ENCODE data around the gene ABO.
"Not testable (repeated sequence)": the region's sequence is repeated elsewhere in the genome, so short reads cannot be mapped to it uniquely, and the experiment has no call there.

ABO gene

GRCh38 chr9:133275105-133276000, at the start of gene ABO:
TSS of gene ABO (minus strand) at chr9:133275201.
- no peak for DNase-seq (ENCODE audit: low spot score)

DNA sequence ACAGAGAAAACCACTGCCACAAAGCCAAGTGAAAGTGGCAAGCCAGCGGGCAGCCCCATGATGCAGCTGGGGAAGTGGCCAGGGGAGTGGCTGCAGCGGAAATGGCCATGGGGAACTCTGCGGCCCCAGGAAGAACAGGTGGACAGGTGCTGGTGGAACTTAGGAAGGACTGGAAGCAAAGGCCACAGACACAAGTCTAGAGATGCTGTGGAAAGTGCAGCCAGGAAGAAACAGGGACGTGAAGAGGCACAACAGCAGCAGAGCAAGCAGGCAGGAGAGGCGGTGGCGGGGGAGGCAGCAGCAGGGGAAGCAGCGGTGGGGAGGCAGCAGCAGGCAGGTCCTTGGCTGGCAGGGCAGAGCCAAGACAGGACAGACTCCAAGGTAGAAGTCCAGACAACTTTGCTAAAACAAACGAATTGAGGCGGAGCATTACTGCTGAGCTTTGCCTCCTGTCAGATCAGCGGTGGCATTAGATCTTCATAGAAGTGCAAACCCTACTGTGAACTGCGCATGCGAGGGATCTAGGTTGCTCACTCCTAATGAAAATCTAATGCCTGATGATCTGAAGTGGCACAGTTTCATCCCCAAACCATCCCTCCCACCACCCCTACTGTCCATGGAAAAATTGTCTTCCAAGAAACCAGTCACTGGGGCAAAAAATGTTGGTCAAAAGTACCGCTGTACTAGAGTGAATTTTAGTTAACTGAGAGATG, 49.1 kb upstream of the ABO start:
- no peak for DNase-seq (ENCODE audit: low spot score)

- no peak for DNase-seq (ENCODE audit: low spot score)
Observed at GRCh38 chr9:133323211-133323610, 48.2 kb upstream of the ABO start.

GRCh38 chr9:133322701-133323100, 47.7 kb upstream of the ABO start:
- DNase-seq (ENCODE audit: low spot score): no peak

DNA sequence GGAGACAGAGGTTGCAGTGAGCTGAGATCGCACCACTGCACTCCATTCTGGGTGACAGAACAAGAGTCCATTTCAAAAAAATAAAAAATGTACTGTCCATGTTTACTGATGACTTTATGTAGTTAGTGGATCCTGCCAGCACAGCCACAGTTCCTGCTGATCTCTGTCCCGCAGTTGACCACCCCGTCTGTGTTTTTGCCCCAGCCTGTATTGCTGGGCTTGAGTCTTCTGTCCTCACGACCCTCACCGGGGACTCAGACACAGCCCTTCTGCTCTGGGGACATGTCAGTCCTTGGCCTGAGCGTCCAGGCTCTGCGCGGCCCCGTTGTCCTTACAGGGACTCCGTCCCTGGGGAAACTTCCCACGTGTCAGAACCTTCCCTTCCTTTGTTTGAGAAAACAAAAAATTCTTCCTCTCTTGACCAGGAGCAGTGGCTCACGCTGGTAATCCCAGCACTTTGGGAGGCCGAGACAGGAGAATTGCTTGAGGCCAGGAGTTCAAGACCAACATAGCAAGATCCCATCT, 46.5 kb upstream of the ABO start:
- no peak for DNase-seq (ENCODE audit: low spot score)

DNA sequence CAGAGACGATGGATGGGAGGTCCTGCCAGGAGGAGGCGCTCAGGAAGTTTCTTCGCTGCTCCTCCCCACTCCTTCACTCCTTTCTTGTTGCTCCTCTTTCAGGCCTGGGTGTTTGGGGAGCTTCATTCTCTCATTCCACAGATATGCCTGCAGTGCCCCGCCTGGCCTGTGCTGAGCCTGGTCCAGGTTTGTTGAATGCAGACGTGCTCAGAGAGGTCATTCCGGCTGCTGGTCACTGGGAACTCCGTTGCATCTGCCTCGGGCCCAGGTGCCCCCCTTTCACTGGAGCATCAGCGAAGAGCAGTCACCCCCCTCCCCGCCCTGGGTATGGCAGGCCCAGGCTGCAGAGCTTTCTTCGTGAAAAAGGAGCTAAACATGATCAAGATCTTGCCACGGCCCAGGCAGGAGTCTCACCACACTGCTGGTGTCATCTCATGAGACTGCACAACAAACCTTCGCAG, 45.5 kb upstream of the ABO start:
- DNase-seq (ENCODE audit: low spot score): no peak

DNA sequence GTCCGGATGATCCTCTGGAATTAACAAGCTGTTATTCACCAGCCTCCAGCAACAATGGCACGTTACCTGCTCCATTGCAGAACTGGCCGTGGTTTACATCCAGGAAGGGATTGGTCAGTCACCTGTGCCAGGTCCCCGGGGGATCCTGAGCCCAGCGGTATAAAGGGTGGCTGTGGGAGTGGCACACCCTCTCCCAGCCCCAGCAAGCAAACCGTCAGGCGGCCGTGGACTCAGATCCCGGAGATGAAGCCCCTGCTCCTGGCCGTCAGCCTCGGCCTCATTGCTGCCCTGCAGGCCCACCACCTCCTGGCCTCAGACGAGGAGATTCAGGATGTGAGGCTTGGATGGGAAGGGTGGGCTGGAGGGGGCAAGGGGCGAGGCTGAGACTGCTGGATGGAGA, 42.5 kb upstream of the ABO start:
- not testable (repeated sequence) for DNase-seq (ENCODE audit: low spot score)

- no peak for DNase-seq (ENCODE audit: low spot score)
Observed at GRCh38 chr9:133315997-133316396, 41.0 kb upstream of the ABO start.

GRCh38 chr9:133309608-133310007, 34.6 kb upstream of the ABO start:
- no peak for DNase-seq (ENCODE audit: low spot score)

DNA sequence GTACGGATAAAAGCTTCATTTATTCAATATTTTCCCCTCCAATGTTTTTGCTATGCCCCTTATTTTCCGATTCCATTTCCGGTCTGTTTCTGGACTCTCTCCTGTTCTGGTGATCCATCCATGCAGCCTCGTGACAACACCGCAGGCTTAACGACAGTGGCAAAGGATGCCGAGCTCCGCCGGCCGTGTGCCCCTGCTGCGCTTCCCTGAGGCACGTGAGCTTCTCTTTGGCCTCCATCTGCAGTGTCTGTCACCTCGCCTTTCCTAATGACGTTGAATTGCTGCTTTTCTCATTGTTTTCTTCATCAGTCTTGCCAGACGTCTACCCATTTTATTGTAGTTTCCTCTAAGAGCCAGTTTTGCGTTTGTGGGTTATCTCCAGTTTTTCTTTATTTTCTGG, 32.3 kb upstream of the ABO start:
- no peak for DNase-seq (ENCODE audit: low spot score)

- DNase-seq (ENCODE audit: low spot score): no peak
Observed at GRCh38 chr9:133306242-133307204, 31.5 kb upstream of the ABO start.

- no peak for DNase-seq (ENCODE audit: low spot score)
Observed at GRCh38 chr9:133305731-133306130, 30.7 kb upstream of the ABO start.

GRCh38 chr9:133304477-133305377, 29.7 kb upstream of the ABO start:
- DNase-seq (ENCODE audit: low spot score): no peak

GRCh38 chr9:133304158-133304470, 29.1 kb upstream of the ABO start:
- DNase-seq (ENCODE audit: low spot score): no peak

DNA sequence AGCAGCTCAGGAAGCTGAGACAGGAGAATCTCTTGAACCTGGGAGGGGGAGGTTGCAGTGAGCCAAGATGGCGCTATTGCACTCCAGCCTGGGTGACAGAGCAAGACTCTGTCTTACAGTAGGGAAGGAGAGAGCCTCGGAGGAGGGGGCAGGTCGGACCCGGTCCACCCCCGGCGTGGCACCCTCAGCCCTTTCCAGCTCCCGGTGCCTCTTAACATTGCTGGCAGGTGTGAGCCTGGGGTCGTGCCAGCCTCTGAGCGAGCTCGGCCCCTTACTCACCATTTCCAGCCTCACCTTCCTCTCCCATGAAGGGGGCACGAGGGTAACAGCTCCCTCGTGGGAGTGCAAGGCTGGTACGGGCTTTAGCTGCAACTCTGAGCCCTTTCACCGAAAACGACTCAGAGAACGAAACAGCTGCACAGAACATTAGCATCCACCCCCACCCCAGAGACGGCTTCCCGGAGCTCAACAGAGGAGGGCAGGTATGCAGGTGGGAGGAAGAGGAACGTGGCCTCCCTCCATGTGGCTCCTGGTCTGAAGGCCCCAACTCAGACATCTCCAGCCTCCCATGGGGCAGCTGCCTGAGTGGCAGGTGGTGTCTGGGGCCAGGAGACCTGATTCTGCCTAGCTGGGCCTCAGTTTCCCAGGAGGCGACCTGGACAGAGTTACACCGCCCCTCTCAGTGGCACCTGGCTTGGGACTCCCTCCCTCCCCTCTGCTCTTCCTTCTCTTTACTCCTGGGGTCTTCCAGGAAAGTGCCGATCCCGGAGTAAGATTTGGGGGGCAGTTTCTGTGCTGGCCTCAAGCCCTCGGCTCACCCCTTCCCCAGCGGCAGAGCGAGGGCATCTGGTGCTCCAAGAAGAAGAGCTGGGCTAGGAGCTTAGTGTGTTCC, 28.5 kb upstream of the ABO start:
- no peak for DNase-seq (ENCODE audit: low spot score)

DNA sequence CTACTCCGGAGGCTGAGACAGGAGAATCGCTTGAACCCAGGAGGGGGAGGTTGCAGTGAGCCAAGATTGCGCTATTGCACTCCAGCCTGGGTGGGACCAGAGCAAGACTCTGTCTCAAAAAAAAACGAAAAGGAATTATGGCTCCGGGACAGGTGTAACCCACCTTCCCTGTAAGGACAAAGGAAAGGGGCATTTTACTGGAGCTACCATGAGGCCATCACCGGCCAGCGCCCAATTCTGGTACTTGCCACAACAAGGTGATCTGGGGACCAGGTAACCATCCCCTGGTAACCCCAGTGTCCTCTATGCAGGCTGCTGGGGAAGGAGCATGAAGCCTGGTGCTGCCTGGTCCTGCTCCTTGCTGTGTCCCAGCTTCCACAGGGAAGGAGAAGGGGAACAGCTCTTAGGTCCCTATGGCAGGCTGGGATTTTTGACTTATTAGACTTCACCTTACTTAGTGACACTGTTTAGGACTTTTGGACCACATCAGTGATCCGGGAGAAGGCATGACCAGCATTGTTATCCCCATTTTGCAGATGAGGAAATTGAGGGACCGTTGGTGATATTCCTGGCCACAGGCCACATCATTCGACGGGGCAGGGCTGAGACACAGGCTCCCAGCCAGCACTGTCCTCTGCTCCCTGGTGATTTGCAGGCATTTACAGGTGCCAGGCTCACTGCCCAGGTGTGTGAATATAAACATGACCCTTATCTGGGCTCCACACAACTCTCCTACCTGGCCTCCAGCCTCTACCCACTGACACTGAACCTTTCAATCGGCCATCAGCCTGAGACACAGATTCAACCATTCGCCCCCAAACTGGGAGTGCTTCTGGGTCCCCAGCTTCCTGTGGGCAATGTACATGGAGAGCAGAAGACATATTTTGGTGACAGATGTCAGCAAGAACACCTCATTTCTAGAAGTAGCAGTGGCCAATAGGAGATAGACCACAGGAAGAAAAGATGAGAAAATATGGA, 26.5 kb upstream of the ABO start:
- DNase-seq (ENCODE audit: low spot score): no peak

- not testable (repeated sequence) for DNase-seq (ENCODE audit: low spot score)
Observed at GRCh38 chr9:133299996-133300395, 25.0 kb upstream of the ABO start.

- no peak for DNase-seq (ENCODE audit: low spot score)
Observed at GRCh38 chr9:133294257-133294656, 19.3 kb upstream of the ABO start.

All from hematopoietic multipotent progenitor cell treated with erythropoietin and hydrocortisone succinate and interleukin-3 and kit ligand, for 17 days (in vitro differentiated cells).